Activated T-helper 1 cell treated with anti-CD3 and anti-CD28 coated beads, Interleukin-2, amount 50 U/mL, for 16 hours (primary cell): ENCODE data around the gene CFAP45.
A peak's percentile ranks its signal among the peaks of the same experiment; 100 is the strongest.

Experiments
- DNase-seq, 2 donors: peaks; one replicate each; pipeline ENCODE4 v3.0.0-alpha.2; 2020; ENCODE audit warnings: low read depth in 1 of 2, low spot score in 1 of 2

The CFAP45 gene

DNA sequence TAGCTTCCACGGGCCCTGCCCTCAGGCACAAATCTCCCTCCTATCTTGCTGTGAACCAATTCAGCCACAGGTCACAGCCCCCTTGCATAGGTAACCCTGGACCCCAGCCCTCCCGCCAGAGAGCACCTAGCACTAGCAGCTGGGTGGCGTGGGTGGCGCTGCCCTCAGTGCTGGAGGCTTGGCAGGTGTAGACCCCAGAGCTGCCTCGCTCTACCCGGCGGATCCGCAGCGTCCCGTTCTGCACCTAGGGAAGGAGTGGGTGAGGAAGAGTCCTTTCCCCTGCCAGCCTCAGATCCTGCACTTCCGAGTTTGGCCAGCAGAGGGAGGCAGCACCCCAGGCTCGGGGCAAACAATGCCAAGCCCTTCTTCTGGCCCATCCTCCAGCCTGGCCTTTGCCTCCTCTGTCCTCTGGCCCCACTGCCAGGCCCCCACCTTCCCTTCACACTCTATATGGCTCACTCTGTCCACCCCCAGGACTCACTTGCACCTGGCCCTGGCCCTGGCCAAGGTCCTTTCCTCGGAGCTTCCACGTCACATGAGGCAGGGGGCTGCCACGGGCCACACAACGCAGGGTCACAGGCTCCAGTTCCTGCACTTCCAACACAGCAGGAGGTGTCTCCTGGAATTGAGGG is 36.4 kb upstream of the CFAP45 start:
- DNase-seq = peak; percentile 76 to 85

GRCh38 chr1:159935719-159936272 is 35.8 kb upstream of the CFAP45 start:
- no peak for DNase-seq

DNA sequence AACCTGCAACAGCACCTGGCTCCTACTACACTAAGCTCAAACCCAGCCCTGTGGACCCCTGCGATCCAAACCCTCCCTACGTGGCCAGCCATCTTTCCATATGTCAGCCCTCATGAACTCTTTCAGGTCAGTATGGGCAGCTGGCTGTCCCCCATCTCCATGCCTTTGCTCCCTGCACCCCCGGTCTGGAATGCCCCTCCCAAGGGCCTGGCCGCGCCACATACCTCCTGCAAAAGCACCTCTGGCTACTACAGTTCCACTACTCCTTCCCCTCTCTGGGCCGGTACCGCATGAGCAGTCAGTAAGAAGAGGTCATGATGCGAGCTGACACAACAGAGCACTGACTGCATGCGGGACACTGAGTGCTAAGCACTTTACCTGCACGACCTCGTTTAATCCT is 35.3 kb upstream of the CFAP45 start:
- no peak for DNase-seq

DNA sequence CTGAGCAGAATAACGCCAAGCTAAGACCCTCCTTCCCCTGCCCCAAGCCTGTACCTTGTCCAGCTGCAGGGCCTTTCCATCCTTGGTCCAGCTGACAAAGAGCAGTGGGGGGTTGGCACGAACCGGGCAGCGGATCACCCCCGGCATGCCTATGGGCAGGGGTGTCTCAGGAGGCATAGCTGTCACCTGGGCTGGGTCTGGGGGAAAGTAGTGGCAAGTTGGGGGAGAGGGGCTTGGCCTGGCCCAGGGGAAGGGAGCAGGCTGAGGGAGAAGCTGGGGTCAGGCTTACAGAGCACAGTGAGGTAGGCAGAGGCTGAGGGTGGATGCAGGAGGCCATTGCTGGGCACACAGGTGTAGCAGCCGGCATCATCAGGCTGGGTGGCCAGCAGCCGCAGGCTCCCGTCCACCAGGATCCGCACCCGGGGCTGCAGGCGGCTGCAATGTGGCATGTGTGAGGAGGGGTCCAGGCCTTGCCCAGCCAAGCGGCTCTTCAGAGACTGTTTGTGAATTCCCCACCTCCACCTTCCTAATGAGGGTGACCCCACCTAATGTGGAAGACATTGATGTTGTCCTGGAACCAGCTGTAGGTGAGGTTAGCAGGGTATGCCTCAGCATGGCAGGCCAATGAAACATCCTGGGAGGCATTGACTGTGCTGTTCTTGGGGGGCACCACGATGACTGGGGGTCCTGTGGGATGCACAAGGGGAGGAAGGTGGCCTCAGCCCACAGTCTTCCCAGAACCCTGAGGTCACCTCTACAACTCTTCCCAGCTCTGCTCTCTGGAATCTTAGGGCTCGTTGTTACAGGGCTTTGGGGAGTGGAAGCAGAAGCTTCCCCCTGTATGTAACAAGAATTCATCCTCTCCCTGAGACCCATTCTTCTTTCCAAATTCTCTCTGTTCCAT is 34.4 kb upstream of the CFAP45 start:
- DNase-seq = no peak

GRCh38 chr1:159933347-159933746 is 33.4 kb upstream of the CFAP45 start:
- DNase-seq = no peak

DNA sequence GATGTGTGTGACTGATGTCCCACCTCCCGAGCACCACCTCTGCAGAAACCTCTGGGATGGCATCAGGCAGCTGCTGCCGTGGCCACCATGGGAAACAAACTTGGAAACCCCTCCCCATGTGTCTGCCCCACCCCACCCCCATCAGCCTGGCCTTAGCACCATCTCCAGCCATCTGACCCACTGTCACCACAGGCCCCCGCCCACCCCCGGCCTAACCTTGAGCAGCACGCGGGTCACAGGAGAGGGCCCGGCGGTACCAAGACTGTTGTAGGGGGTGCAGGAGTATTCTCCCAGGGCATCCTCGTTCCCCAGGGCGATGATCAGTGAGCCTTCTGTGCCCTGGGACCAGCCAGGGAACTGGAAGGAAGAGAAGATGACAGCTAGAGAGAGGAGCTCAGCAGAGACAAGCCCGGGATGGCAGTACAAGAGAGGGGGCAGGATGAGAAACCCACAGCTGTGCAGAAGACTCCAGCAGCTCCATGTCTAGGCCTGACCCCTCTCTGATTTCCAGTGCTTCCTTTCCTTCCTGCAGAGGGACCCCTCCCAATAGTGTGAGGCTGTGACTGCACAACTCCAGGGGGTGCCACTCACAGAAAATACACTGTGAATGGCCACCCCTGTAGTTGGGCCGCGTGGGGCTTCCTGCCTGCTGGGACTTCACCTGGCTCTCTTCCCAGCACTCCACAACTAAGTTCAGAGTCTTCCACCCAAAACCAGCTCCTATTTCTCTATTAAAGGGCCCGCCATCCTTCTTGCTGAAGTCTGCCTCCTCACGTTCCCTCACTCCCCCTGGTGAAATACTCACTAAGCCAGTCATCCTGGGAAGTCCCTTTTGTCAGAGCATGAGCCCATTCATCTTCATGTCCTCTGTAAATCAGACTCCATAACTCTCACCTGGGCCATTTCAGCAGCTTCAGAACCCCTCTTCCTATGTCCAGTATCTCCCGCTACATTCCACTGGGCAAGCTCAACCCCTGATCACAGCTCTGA is 32.6 kb upstream of the CFAP45 start:
- no peak for DNase-seq

- DNase-seq = no peak
Observed at GRCh38 chr1:159931795-159932173, 31.8 kb upstream of the CFAP45 start.

GRCh38 chr1:159931101-159931794 is 31.3 kb upstream of the CFAP45 start:
- DNase-seq = no peak

DNA sequence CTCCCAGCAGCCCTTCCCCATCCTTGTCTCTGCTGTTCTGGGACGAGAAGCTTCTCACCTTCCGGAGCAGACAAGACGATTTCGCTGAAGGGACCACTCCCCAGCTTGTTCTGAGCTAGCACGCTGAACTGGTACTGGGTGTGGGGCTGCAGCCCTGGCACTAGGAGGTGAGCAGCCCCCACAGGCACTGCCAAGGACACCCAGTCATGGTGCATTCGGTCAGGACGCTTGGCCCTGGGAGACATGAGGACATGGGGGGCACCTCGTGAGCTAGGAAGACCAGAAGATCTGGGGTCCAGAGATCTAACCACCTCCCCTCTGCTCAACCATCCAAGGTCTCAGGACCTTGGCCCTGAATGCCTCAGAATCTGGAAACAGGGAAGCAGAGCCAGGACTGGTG is 30.7 kb upstream of the CFAP45 start:
- DNase-seq = no peak

DNA sequence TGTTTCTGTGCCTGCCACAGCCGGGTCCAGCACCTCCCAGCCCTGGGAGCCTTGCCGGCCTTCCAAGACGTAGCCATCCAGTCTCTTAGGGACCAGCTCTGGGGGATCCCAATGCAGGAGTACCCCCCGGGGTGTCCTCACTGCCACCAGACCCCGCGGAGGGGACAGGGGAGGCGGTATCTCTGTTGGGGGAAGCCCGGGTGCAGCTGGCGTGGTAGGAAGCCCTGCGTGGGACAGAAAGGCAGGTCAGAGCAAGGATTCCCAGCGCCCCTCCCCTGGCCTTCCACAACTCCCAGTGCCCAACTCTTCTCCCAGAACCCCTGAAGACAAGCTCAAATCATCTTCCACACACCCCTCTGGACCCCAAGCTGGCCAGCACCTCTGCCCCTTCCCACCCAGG is 30.3 kb upstream of the CFAP45 start:
- no peak for DNase-seq

DNA sequence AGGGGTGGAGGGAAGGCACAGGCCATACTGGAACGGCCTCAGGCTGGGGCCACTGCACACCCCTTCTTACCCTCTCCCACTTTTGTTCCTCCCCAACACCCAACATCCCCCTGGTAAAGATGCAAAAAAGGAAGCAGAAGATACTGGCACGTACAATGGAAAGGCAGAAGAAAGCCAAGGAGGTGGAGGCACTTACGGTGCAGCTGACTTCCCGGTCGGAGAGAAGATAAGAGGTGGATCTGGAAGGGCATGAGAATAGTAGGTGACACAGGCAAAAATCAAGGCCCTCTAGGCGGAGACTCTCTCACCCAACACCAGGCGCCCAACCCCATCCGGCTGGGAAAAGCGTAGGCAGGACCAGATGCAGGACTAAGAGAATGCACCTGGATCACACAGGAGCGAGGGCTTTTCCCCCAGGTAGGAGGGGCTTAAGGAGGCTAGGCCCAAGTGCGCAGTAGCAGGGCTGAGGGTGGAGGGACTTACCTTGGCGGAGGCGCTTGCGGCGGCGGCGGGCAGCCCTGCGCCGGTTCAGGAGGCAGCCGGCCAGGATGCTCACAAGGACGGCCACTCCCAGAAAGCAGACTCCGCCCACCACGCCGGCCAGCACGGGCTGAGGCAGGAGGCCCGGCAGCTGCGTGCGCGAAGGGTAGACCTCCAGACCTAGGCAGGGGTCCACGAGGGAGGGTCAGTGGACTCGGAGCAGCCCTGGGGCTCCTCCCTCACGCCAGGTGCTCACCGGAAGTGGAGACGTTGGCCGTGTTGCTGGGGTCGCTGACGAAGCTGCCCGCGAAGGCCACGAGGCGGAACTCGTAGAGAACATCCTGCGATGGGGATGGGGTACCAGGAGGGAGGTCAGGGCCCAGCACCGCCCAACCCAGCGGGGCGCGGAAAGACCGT is 29.4 kb upstream of the CFAP45 start:
- no peak for DNase-seq

- DNase-seq = no peak
Observed at GRCh38 chr1:159928491-159929050, 28.6 kb upstream of the CFAP45 start.

DNA sequence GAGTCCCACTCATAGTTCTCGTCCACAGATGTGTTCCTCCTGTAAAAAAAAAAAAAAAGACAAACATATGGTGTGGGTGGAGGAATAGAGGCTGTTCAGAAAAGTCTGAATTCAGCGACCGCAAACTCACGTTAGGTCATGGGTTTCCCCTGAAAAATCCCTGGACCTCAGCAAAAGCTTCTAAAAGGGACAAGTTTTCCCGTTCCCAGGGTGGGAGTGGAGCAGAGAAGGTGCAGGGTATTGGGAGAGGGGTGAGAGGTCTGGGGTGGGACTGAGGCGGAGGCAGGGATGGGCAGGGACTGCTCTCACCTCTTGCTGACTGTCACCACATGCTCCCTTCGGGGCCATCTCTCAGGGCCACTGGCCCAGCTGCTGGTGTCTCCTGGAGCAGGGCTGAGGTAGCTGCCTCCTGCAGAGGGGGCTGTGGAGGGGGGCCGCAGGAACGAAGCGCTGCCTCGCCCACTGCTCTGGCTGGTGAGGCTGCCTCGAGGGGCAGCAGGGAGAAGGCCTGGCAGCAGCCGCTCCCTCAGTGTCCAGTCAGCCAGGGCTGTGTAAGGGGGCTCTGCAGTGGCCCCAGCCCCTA is 28.0 kb upstream of the CFAP45 start:
- DNase-seq = no peak

- DNase-seq = no peak
Observed at GRCh38 chr1:159927211-159927848, 27.4 kb upstream of the CFAP45 start.

GRCh38 chr1:159925719-159926078 is 25.7 kb upstream of the CFAP45 start:
- no peak for DNase-seq

- peak; percentile 71 to 84 for DNase-seq
Observed at GRCh38 chr1:159924791-159925718, 25.1 kb upstream of the CFAP45 start, which contains the start of gene TAGLN2. Gene TAGLN2, minus strand, starts transcription at chr1:159925507. Its CDS starts 4,998 bp downstream, at chr1:159920509.
